Measurements from ENCODE around the gene PASK.

PASK gene

DNA sequence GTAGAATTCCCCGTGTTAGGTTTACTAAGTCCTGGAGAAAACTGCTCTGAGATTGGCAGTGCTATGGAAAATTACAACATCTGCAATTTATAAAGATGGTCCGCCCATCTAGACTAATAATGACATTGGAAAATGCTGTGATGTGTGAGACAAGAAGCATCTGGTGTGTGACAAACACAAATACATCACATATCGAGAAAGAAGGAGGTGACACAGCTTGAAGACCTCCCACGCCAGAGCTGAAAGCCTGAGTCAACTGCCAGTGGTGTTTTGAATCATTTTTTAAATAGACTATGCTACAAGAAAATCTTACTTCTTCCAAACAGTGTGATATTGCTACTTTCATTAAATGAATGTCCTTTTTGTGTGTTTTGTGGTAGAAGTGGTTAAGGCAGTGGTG lies 30.6 kb upstream of the PASK start:
- DNase-seq = no peak

DNA sequence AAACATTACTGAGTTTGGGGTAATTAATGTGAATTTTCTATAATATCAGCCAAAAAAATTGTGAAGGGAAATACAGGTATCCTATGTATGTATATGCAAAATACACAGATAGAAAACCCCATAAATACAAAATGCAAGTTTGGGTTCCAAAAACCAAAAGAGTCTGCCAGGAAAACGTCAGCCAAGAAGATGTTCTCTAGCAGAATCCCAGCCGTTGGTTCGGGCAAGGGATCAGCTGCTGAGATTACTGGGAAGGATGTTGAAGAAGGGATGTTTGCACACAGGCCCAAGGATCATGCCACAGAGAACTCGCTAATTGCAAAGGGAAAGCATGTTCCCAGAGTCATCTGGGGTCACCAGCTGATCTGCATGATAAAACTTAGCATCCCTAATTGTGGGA lies 29.7 kb upstream of the PASK start:
- DNase-seq = no peak

DNA sequence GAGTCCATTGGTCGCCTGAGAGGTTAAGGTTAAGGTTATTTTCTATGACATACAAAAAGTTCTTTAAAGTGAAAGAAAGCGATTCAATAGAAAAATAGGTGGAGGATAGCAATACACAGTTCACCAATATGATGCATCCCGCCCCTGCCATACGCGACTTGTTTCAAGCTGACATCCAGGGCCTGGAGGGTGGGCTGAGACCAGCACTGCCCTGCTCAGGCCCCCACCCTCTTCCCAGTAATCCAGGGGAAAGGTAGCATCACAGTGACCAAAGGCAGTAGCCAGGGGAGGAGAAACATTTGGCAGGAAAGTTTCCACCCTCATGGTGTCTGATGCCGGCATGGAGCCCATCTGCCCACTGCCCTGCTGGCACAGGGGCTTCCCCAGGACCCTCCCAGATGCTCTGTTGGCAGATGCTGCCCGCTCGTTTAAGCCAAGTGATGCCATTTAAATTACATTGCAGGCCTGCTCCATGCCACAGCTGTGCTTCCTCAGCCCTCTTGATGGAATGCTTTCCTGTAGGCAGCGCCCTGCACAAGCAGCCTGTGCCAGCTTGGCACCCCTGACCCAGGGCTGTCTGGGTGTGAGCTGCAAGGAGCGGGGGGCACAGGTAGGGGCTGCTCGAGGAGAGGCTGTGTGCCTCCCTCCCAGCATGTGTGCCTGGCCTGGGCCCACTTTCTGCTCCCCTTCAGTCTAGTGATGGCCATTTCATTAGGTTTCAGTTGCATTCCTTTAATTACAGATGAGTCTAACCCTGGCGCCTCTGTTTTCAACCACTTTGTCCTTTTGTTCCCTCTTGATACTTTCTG lies 28.5 kb upstream of the PASK start:
- no peak for DNase-seq

DNA sequence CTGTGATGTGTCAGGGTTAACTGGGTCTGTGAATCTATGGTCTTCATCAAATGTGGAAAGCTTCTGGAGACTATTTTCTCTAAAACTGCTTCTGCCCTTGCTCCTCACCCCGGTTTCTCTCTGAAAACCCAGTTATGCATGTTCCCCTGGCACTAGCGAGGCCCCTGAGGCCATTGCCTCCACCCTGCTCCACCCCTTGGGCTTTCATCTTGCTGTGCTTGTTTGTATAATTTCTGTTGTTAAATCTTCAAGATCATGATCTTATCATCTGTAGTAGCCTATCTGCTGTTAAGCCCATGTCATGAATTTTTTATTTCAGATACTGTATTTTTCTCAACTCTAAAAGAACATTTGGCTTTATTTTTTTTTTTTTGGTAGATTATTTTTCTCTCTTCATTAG lies 24.3 kb upstream of the PASK start:
- DNase-seq = no peak

DNA sequence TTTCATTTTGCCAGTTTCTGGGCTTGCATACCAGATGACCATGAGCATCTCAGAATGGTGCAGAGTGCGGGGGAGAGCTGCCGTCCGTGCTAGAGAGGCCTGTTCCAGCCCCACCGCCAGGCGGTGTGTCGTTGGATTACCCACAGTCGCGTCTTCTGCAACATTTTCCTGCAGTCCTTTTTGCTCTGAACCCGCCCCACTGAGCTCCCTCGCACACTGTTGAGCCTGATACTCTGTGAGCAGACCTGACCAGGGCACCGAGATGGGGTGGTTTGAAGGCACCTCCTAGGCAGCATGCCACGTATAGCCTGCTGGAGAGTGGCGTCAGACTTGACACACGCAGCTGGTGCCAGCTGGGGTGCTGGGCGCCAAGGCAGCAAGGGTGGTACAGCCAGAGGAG lies 19.1 kb upstream of the PASK start:
- DNase-seq = no peak

DNA sequence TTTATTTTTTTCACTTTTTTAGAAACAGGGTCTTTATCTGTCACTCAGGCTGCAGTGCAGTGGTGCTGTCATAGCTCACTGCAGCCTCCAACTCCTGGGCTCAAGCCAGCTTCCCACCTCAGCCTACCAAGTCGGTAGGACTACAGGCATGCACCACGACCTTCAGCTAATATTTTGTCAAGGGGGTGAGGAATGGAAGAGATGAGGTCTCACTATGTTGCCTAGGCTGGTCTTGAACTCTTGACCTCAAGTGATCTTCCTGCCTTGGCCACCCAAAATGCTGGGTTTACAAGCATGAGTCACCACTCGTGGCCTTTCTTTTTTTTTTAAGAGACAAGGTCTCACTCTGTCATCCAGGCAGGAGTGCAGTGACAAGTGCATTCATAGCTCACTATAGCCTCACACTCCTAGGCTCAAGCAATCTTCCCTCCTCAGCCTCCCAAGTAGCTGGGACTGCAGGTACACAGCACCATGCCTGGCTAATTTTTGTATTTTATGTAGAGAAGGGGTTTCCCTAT lies 14.4 kb upstream of the PASK start:
- DNase-seq = no peak

DNA sequence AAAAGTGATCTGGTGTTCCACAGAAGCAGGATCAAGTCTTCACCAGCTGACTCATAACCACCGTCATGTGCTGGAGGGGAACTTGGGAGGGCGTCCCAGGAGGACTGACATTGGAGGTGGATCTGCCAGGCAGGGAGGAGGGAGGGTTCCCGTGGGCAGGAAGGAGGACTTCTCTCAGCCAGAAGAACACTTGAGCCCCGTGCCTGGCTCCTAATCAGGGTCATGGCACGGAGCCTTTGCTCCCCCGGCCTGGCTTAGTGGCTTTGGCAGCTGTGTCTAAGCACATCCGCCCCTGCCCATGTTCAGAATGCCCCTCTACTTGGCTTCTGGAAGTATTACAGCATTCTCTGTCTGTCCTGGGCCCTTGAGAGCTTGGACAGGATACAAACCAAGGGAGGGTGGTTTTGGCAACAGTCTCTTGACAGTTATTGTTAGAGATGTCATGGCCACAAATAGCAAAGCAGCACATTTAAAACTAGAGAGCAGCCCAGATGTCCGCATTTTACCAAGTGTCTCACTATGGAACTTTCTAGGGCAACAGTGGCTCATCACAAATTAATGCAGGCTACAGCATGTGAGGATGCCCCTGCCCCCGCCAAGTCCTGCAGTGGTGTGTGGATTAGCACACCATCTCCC lies 12.5 kb upstream of the PASK start:
- DNase-seq = peak; percentile 38

DNA sequence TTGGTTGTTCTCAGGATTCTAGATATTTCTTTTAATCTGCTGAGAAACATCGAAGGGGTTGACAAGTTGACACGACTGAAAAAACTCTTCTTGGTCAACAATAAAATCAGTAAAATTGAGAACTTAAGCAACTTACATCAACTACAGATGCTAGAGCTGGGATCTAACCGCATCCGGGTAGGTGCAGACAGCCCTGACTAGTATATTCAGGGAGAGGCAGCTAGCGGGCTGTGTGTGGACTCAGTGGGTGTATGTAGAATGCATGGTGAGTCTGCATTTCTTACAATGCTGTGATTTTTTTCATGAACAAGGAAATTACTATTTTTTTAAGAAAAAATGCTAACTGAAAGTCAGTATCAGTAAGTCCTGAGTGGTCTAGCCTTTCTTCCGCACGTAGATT lies 11.0 kb upstream of the PASK start:
- no peak for DNase-seq

DNA sequence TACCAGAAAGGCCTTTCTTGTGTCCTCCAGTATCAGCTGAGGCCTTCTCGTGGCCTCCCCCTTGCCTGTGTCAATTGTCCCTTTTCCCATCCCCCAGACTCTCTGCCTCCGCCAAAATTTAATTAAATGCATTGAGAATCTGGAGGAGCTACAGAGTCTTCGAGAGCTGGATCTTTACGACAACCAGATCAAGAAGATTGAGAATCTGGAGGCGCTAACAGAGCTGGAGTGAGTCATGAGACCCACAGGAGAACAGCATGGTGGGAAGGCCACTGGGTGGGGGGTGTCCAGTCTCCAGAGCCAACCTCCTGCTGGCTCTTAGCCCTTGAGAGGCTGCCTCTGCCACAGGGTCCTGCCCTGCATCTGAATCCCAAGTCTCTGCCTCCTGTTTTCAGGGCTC lies 9.8 kb upstream of the PASK start:
- no peak for DNase-seq

DNA sequence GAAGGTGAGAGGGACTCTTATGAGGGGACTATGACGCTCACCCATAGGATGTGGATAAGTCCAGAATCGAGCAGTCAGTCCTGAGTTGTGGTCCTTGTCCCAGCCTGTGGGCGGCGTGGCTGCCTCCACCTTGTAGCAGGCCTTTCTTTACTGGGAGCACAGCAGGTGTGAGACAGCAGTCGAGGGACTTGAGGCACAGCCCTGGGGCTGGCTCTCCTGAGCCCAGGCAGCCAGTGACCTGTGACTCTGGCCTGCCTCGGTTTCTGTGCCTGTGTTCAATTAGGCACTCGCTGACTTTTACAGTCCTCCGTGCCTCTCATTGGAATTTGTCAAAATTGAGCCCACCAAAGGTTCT lies 9.3 kb upstream of the PASK start:
- DNase-seq = no peak

DNA sequence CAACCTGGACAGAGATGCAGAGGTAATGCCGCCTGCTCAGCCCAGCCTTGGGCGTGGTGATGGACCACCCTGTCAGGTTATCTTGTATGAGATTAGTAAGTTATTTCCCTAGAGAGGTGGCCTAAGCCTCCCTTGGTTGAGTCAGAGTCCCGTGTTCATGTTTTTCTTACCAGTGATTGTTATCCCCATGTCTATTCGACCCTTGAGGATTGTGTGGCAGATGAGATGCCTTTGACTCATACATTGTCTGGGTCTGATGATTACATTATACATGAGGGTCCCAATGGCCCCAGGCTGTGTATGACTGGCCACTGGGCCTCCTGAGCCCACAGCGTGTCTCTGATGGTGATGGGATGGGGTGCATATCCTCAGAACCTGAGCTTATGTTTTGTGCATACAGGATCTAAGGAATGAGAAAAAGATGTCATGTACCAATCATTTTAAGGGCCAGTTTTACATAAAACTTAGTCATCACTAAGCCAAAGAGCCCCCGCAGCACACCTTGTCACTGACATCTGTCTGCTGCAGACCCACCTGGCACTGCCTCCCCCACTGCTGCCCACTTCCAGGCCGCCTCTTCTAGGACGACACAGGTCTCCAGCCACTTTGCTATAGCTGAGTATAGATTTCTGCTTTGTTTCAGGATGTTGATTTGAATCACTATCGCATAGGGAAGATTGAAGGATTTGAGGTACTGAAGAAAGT lies 8.7 kb upstream of the PASK start:
- no peak for DNase-seq

DNA sequence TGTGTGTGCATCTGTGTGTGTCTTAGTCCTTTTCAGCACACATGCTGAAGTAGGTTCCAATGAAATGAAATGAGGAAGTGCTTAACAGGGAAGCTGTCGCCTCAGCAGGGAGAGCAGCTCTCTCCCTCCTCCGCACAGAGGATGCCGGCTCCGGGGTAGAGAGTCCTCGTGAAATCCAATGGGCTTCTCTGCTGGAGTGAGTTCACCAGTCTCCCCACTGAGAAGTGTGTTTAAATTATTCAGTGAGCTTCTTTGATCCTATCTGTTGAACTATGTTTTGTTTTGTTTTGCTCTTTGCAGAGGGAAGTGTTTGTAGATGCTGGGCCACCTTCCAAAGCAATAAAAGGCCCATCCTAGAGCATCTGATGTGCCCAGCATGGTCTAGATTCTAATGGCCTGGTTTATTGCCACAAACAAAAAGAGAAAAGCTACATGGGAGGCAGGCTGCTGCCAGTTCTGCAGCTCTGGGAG lies 7.7 kb upstream of the PASK start:
- DNase-seq = no peak

DNA sequence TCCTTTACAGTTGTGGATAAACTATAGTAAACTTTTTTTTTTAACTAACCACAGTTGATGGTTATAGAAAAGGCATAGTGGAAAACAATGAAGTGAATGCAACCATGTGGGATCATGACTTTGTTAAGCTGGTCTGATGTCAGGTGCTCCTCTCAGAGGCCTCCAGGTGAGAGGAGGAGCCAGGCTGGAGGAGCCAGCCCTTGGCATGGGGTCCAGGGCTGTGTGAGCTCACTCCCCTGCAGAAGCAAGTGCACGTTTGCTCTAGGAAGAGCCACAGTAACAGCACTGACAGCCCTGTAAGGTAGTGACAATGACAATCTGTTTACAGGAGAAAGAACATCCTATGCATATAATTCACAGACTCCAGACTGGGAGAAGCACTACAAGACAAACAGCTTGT lies 6.7 kb upstream of the PASK start:
- no peak for DNase-seq

DNA sequence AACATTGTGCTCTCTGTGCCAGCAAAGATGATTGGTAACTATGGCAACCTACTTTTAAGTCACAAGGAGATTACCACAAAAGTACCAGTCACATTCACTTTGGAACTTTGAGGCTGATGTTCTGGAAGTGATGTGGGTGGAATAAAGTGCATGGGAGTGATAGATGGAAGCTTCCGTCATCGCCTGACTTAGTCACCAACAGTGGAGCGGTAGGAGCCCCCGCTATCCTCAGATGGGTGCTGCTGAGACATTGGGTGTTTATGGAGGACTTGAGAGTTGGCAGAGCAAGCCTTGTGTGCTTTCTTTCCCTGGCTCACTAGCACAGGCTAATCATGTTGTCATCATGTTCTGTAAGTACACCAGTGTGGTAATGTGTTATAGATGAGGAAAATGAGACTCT lies 5.6 kb upstream of the PASK start:
- DNase-seq = no peak

DNA sequence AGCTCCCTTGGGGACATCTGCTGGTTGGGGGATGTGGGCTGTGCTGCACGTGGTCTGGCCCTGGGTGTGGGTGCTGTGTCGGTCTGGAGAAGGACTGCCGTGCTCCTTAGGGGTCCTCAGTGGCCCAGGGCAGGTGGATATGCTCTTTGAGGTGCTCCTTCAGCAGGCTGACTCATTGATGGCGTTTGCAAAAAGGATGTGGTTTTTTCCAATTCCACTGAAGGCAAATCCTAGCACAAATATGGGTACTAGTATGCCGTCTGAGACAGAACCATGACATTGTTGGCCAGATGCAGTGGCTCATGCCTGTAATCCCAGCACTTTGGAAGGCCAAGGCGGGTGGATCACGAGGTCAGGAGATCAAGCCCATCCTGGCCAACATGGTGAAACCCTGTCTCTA lies 4.3 kb upstream of the PASK start:
- DNase-seq = no peak

DNA sequence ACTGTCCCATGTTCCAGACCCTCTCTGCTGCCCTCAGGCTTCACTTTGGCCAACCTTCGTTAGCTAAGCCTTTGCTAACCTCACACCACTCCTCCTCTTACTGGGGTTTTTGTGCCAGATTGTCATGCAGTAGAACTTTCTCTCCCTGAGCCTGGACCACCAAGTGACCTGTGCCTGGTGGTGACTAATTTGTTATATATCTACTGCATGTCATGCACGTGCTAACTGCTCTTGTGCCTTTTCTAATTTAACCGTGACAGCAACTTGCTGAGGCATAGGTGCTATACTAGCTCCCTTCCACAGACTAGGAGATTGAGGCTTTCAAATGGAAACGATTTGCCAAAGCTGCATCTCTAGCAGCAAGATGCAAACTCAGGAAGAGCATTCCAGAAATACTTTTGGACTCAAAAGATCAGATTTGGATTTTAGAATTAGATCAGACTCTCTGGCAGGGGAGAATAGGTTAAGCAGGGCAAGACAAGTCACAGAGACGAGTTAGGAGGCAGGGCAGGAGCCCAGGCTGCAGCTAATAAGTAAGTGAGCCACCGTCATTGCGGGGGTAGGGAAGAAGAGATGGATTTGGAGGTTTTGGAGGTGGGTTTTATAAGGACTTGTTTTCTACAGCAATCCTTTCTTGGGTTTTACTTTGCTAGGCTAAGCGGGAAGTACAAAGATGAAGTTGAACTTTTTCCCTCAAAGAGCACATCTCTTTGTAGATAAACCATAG lies 2.8 kb upstream of the PASK start:
- DNase-seq = no peak

DNA sequence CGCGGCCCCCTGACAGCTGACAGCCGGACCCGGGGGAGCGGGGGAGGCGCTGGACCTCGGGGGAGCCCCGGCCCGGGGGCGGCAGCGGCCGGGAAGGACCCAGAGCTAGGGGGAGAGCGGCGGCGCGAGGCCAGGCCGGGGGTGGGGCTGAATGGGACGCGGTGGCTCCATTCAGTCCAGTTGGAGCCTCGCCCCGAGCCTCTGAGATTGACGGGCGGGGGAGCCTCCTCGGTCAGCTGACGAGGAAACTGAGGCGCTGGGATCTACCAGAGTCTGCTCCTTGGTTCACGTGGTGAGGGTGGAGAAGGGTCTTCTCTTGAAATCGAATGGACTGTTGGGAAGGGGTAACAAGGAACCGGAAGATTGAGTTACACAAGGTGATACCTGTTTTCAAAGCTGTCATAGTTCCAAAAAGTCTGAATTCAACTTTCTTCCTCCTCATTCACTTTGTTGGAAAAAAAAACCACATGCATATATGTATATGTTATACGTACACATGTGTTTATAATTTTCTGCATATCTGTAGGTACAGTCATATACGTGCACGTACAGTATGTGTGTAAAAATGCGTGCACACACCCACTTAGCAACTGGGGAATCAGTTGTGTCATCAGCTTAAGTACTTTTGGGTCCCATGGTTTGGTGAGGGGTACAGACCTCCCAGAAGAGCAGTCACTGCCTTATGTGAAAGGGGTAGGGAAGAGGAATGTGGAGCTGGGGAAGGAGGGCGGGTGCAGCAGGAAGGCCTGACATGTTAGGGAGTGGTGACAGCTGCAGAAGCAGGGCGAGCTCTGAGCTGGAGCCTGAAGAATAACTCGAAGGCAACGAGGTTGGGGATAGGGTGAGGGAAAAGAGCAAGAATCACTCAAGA lies 1.6 kb upstream of the PASK start:
- DNase-seq = no peak

DNA sequence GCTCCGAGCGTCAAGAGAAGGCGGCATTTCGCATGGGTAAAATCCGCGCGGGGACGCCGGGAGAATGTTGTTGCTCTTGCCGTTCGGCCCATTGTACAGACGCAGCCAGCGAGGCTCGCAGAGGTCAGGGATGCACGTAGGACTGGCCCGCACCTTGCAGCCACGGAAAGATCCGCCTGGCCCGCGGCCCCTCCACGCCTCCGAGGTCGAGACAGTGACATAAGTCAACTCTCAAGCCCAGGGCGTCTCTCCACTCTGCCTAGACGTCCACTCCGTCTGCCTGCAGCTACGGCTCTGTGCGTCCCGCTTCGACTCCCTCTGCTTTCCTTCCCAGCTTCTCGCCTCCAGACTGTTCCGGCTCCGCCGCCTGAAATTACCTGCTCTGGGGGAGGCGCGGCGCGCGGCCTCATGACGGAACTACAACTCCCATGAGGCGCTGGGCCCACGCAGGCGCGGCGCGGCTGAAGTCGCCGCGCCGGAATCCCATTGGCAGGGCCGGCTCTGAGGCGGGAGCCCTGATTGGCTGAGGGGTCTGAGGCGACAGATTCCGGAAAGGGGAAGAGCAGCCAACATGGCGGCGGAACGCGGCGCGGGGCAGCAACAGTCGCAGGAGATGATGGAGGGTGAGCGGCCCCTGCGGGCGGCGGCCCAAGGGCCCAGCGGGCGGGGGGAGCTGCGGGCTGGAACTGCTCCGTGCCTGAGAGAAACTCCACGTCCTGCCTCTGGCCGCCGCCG lies 820 bp upstream of the PASK start, which contains the start of gene PPP1R7:
TSS of gene PPP1R7 (plus strand) at position 543 of the 735 bp plus-strand sequence. CDS start at position 572, 29 bp downstream.
- DNase-seq = peak; percentile 87

DNA sequence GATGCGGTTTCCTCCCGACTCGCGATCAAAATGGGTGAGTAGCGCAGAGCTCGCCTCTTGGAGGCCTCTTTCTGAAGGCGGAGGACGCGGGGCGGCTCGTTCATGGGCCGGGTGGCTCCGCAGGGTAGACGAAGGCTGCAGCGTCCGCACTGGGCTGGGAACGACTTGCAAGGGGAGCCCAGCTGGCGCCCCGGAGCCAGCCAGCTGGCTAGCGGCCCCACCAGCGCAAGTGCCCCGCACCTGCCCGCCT lies 328 bp upstream of the PASK start:
- DNase-seq = no peak

DNA sequence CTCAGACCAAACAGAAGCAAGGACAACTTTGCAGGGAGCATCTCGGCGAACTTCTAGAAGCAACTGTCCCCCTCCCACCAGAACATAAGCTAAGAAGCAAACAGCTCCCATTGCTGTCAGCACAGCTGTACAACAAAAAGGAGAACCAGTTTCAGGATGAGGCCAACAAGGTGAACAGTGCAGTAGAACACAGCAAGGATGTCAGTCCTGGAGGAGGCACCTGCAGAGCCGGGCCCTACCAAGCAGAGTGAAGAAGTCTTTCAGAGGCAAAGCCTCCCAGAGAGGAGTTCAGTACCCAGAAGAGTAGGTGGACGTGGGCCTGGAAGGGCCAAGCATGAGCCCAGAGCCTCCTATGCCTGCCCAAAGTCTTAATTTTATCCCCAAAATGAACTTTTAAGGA lies 1.0 kb downstream of the PASK start:
- no peak for DNase-seq

DNA sequence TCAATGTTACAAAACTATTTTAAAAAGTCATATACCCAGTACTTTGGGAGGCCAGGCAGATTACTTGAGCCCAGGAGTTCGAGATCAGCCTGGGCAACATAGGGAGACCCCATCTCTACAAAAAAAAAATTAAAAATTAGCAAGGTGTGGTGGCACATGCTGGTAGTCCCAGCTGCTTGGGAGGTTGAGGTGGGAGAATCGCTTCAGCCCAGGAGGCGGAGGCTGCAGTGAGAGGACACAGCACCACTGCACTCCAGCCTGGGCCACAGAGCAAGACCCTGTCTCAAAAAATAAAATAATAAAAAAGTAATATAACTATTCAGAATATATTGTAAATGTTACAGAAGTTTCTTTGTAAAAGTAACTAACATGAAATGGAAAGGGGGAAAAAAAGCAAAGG lies 1.9 kb downstream of the PASK start:
- no peak for DNase-seq

DNA sequence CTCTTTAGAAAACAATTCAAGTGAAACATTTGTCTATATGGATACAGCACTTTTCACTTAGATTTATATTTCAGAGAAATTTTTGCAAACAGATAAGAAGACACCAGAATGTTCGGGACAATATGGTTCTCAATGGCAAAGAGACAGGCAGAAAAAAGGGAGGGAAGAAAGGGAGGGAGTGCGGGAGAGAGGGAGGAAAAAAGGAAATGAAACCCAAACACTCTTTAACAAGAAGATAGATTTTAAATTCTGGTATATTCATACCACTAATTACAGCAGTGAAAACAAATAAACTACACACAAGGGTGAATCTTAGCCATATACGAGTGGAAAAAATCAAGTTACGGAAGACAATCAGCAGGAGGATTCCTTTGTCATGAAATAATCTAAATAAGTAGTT lies 3.0 kb downstream of the PASK start:
- DNase-seq = no peak

Data from amniotic stem cell (primary cell).